Mesenchymal stem cell (in vitro differentiated cells and primary cell): Measurements from ENCODE around the gene C1QTNF9.
"Not testable (repeated sequence)": the region's sequence is repeated elsewhere in the genome, so short reads cannot be mapped to it uniquely, and the experiment has no call there.

ENCODE experiments used
- DNase-seq: peaks from one replicate; pipeline ENCODE4 v3.0.0-alpha.2; 2013
- H2AFZ ChIP-seq: one replicate; pipeline ENCODE4 v1.6.1; 2013; ENCODE audit warnings: low read depth, mild to moderate bottlenecking, control low read depth, inconsistent platforms, low read length, moderate library complexity
- H2AK5ac ChIP-seq: 2 replicates; pipeline ENCODE4 v1.6.1; 2013; ENCODE audit warnings: low read length, moderate library complexity, mild to moderate bottlenecking, inconsistent platforms; ENCODE audit not compliant: severe bottlenecking
- H2BK120ac ChIP-seq: one replicate; pipeline ENCODE4 v1.6.1; 2013; ENCODE audit warnings: low read depth, mild to moderate bottlenecking, inconsistent platforms, low read length, moderate library complexity
- H2BK12ac ChIP-seq, 2 experiments: one replicate each; pipeline ENCODE4 v1.6.1; 2013; ENCODE audit warnings: inconsistent platforms in 2 of 2, low read length in 2 of 2, mild to moderate bottlenecking in 2 of 2, moderate library complexity in 2 of 2, control low read depth in 1 of 2
- H2BK15ac ChIP-seq: one replicate; pipeline ENCODE4 v1.6.1; 2013; ENCODE audit warnings: mild to moderate bottlenecking, low read depth, inconsistent platforms; ENCODE audit not compliant: poor library complexity, severe bottlenecking
- H2BK5ac ChIP-seq: 2 replicates; pipeline ENCODE4 v1.6.1; 2013; ENCODE audit warnings: low read depth, mild to moderate bottlenecking, low read length, control low read depth, inconsistent platforms; ENCODE audit not compliant: poor library complexity, severe bottlenecking
- H3K14ac ChIP-seq, 2 experiments: one replicate each; pipeline ENCODE4 v1.6.1; 2013; ENCODE audit warnings: inconsistent platforms in 2 of 2, low read length in 2 of 2, control low read depth in 1 of 2, mild to moderate bottlenecking in 1 of 2, moderate library complexity in 1 of 2
- H3K18ac ChIP-seq, 2 experiments: one replicate each; pipeline ENCODE4 v1.6.1; 2013; ENCODE audit warnings: inconsistent platforms in 2 of 2, low read length in 2 of 2, control low read depth in 1 of 2, low read depth in 1 of 2, mild to moderate bottlenecking in 1 of 2
- H3K23ac ChIP-seq, 2 experiments: one replicate each; pipeline ENCODE4 v1.6.1; 2013; ENCODE audit warnings: inconsistent platforms in 2 of 2, low read length in 2 of 2, mild to moderate bottlenecking in 2 of 2, moderate library complexity in 2 of 2, control low read depth in 1 of 2
- H3K27ac ChIP-seq: 2 replicates; pipeline ENCODE4 v1.5.1; 2013; ENCODE audit warnings: mild to moderate bottlenecking, moderate library complexity, low read length, control low read depth, inconsistent platforms; ENCODE audit not compliant: poor library complexity, severe bottlenecking
- H3K27me3 ChIP-seq, 2 experiments: 2 replicates each; pipeline versions ENCODE4 v1.6.1 to v1.7.0; 2013; ENCODE audit warnings: low read length in 2 of 2, mild to moderate bottlenecking in 2 of 2, moderate library complexity in 2 of 2, control low read depth in 1 of 2, inconsistent platforms in 1 of 2; ENCODE audit not compliant: control insufficient read depth in 1 of 2, insufficient read depth in 1 of 2
- H3K36me3 ChIP-seq, 2 experiments: 2 replicates each; pipeline versions ENCODE4 v1.6.1 to v1.7.0; 2013; ENCODE audit warnings: low read length in 2 of 2, control low read depth in 1 of 2, inconsistent platforms in 1 of 2, low read depth in 1 of 2, mild to moderate bottlenecking in 1 of 2; ENCODE audit not compliant: insufficient read depth in 2 of 2, control insufficient read depth in 1 of 2
- H3K4ac ChIP-seq, 2 experiments: one replicate each; pipeline ENCODE4 v1.6.1; 2013; ENCODE audit warnings: inconsistent platforms in 2 of 2, low read length in 2 of 2, mild to moderate bottlenecking in 2 of 2, moderate library complexity in 2 of 2, control low read depth in 1 of 2, low read depth in 1 of 2
- H3K4me1 ChIP-seq: 2 replicates; pipeline ENCODE4 v1.6.1; 2013; ENCODE audit warnings: low read depth, low read length, control low read depth; ENCODE audit not compliant: control insufficient read depth, insufficient read depth
- H3K4me2 ChIP-seq: 2 replicates; pipeline ENCODE4 v1.6.1; 2013; ENCODE audit warnings: low read length, mild to moderate bottlenecking, inconsistent platforms; ENCODE audit not compliant: poor library complexity, severe bottlenecking
- H3K4me3 ChIP-seq, 2 experiments: 2 replicates each; pipeline versions ENCODE4 v1.5.1 to v1.7.0; 2013; ENCODE audit warnings: low read length in 2 of 2, mild to moderate bottlenecking in 2 of 2, control low read depth in 1 of 2, low read depth in 1 of 2; ENCODE audit not compliant: insufficient read depth in 1 of 2
- H3K79me1 ChIP-seq: replicated peaks from 2 replicates; pipeline ENCODE4 v1.6.1; 2013; ENCODE audit warnings: mild to moderate bottlenecking, control low read depth, low read length, inconsistent platforms; ENCODE audit not compliant: poor library complexity, severe bottlenecking
- H3K9ac ChIP-seq: 2 replicates; pipeline ENCODE4 v1.7.0; 2013; ENCODE audit warnings: mild to moderate bottlenecking, low read length, moderate library complexity
- H3K9me3 ChIP-seq: 2 replicates; pipeline ENCODE4 v1.7.0; 2013; ENCODE audit warnings: mild to moderate bottlenecking, low read length; ENCODE audit not compliant: control insufficient read depth
- H4K8ac ChIP-seq: one replicate; pipeline ENCODE4 v1.6.1; 2013; ENCODE audit warnings: inconsistent platforms, mild to moderate bottlenecking, low read length, moderate library complexity
- H4K91ac ChIP-seq: one replicate; pipeline ENCODE4 v1.6.1; 2013; ENCODE audit warnings: mild to moderate bottlenecking, low read length, inconsistent platforms
- WGBS: methylation state at CpG from one replicate; pipeline ENCODE4 v1.1.7; 2013; ENCODE audit warnings: mixed read lengths; 5-methylcytosine and 5-hydroxymethylcytosine counted together

The C1QTNF9 gene

GRCh38 chr13:24348797-24349515 is 39.6 kb downstream of the C1QTNF9 start:
- no peak overlapping the region for H3K4ac ChIP-seq
- H4K91ac ChIP-seq, result no peak overlapping the region
- no peak for DNase-seq
- no peak overlapping the region for H3K9ac ChIP-seq
- H3K27me3 ChIP-seq, result peaks cover 4 to 11% of the 10 kb centered on the region in 2 experiments
- no peak overlapping the region for H2BK15ac ChIP-seq
- H3K4me2 ChIP-seq, result no peak overlapping the region
- no peak overlapping the region for H3K27ac ChIP-seq
- no peak overlapping the region for H2BK5ac ChIP-seq
- no peaks in the 10 kb centered on the region for H3K36me3 ChIP-seq
- H3K23ac ChIP-seq, result no peak overlapping the region
- no peak overlapping the region for H2AK5ac ChIP-seq
- 71% methylated on average over 6 of the region's 6 CpGs for WGBS
- H4K8ac ChIP-seq, result no peak overlapping the region
- H3K4me3 ChIP-seq, result no peak overlapping the region
- H2AFZ ChIP-seq, result no peak overlapping the region
- no peak overlapping the region for H3K18ac ChIP-seq
- no peak overlapping the region for H2BK12ac ChIP-seq
- no peaks in the 10 kb centered on the region for H3K9me3 ChIP-seq
- no peaks in the 10 kb centered on the region for H3K4me1 ChIP-seq
- no peaks in the 10 kb centered on the region for H3K79me1 ChIP-seq
- no peak overlapping the region for H3K14ac ChIP-seq
- no peak overlapping the region for H2BK120ac ChIP-seq

DNA sequence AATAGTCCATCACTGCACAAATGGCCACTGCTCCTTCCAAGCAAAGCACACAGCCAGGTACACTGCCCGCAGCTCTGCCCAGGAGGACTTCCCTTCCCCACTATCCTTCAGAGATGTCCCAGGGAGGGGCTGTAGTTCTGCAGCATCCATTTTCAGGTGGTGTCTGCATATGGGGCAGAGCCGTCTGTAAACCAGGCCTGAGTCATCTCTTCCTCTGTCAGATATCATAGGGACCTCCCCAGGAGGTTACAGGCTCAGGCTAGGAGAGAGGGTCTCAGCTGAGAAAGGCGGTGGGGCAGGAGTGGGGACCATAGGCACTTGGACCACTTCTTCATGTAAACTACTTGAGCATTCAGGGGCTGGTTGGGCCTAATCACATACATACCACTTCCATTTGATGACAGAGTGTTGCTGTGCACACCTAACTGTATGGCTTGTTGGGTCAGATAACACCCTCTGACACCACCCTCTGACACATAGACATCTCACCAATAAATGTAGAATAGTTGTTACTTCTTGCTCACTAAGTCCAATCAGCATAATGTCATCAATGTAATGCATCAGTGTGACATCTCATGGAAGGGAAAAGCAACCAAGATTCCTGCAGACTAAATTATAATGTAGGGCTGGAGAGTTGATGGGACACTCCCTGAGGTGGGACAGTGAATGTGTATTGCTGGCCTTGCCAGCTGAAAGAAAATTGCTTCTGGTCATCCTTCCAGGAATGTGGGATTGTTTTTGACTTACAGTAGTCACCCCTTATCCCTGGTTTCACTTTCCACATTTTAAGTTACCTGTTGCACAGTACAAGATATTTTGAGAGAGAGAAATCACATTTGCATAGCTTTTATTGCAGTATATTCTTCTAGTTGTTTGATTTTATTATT is 40.6 kb downstream of the C1QTNF9 start:
- H2AK5ac ChIP-seq, H3K18ac ChIP-seq, H3K36me3 ChIP-seq, H3K9me3 ChIP-seq, H2BK12ac ChIP-seq, H3K23ac ChIP-seq, H4K91ac ChIP-seq, H2BK120ac ChIP-seq, H3K27ac ChIP-seq, DNase-seq, H3K4me3 ChIP-seq, H3K79me1 ChIP-seq, H3K4me1 ChIP-seq, H3K14ac ChIP-seq, H2BK15ac ChIP-seq, H4K8ac ChIP-seq, H3K4me2 ChIP-seq, H2AFZ ChIP-seq, H3K9ac ChIP-seq, H2BK5ac ChIP-seq, H3K4ac ChIP-seq: not testable (repeated sequence)
- WGBS, result 77% methylated on average over 1 of the region's 3 CpGs
- peaks cover 4 to 14% of the 10 kb centered on the region in 2 experiments for H3K27me3 ChIP-seq

DNA sequence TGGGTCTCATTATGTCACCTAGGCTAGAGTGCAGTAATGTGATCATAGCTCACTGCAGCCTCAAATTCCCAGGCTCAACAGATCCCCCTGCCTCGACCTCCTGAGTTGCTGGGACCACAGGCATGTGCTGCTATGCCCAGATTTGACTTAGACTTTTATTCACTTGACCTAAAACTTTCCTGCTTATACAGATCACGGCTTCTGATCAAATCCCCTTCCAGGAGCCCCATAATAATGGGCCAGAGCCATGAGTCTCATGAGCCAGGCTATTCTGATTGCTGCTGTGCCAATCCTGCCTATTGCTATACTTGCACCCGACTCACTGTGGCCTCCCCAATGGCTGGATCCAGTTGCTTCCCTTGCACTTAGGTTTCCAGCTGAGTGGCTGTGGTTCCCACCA is 42.0 kb downstream of the C1QTNF9 start:
- no peak overlapping the region for H4K91ac ChIP-seq
- DNase-seq, result no peak
- H3K27ac ChIP-seq, result no peak overlapping the region
- no peak overlapping the region for H3K9ac ChIP-seq
- no peak overlapping the region for H2AK5ac ChIP-seq
- H3K27me3 ChIP-seq, result peaks cover 4 to 14% of the 10 kb centered on the region in 2 experiments
- no peak overlapping the region for H3K4ac ChIP-seq
- no peaks in the 10 kb centered on the region for H3K9me3 ChIP-seq
- no peak overlapping the region for H3K4me2 ChIP-seq
- 51% methylated on average over 3 of the region's 3 CpGs for WGBS
- H3K14ac ChIP-seq, result no peak overlapping the region
- H2BK12ac ChIP-seq, result no peak overlapping the region
- no peak overlapping the region for H3K23ac ChIP-seq
- H2AFZ ChIP-seq, result no peak overlapping the region
- no peak overlapping the region for H3K18ac ChIP-seq
- no peak overlapping the region for H3K4me3 ChIP-seq
- no peak overlapping the region for H4K8ac ChIP-seq
- no peak overlapping the region for H2BK120ac ChIP-seq
- H3K36me3 ChIP-seq, result no peaks in the 10 kb centered on the region
- no peaks in the 10 kb centered on the region for H3K4me1 ChIP-seq
- no peak overlapping the region for H2BK5ac ChIP-seq
- H2BK15ac ChIP-seq, result no peak overlapping the region
- no peaks in the 10 kb centered on the region for H3K79me1 ChIP-seq

GRCh38 chr13:24353736-24354135 is 44.4 kb downstream of the C1QTNF9 start:
- Histone ChIP-seq H3K9me3 (no peaks in the 10 kb centered on the region), H3K4ac (no peak overlapping the region), H3K27ac (no peak overlapping the region), H4K91ac (no peak overlapping the region), H2AK5ac (no peak overlapping the region), H2BK5ac (no peak overlapping the region), H2BK120ac (no peak overlapping the region), H3K18ac (no peak overlapping the region), H2BK15ac (no peak overlapping the region), H3K36me3 (no peaks in the 10 kb centered on the region), H3K4me2 (no peak overlapping the region), H3K79me1 (no peaks in the 10 kb centered on the region), H4K8ac (no peak overlapping the region), H3K27me3 (peaks cover 4 to 14% of the 10 kb centered on the region in 2 experiments), H3K14ac (no peak overlapping the region), H3K23ac (no peak overlapping the region), H2AFZ (no peak overlapping the region), H3K4me1 (no peaks in the 10 kb centered on the region), H3K4me3 (no peak overlapping the region), H2BK12ac (no peak overlapping the region), H3K9ac (no peak overlapping the region)
- DNase-seq, result no peak
- 92% methylated on average over 1 of the region's 1 CpG for WGBS
